ENCODE data around the gene NPC1L1.

NPC1L1 gene

DNA sequence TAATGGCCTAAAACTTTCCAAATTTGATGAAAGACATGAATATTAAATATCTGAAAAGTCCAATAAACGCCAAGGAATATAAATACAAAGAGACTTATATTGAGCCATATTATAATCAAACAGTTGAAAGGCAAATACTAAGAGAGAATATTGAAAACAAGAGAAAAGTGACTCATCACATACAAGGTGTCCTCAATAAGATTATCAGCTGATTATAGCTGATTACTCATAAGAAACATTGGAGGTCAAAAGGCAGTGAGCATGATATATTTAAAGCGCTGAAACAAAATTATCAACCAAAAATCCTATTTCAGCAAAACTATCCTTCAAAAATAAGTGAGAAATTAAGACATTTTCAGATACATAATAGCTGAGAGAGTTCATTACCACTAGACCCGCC is 7.8 kb upstream of the NPC1L1 start:
- no peaks in the 10 kb centered on the region for H3K4me1 ChIP-seq (ENCODE audit: control insufficient read depth in 2 of 2, insufficient read depth in 2 of 2, low read length in 2 of 2)
- no peak overlapping the region for H3K4me3 ChIP-seq (ENCODE audit: low read length in 2 of 2)

DNA sequence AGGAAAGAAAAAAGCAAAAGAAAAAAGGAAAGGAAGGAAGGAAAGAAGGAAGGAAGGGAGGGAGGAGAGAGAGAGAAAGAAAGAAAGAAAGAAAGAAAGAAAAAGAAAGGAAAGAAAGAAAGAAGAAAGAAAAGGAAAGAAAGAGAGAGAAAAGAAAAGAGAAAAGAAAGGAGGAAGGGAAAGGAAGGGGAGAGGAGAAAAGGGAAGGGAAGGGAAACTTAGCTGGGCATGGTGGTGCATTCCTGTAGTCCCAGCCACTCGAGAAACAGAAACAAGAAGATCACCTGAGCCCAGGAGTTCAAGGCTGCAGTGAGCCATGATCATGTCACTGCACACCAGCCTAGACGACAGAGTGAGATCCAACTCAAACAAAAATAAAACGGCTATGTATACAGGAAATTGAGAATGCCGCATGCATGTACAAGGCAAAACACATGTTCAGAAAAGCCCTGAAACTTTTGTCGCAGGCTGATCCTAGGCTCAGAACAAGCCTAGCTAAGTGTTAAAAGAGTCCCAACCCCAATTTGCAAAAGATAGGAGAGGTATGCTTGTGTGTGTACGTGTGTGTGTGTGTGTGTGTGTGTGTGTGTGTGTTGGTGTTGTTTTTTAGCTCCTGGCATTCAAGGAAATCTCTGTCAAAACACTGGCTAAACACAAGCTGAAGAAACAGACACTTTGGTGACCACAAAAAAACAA is 6.6 kb upstream of the NPC1L1 start:
- H3K27me3 ChIP-seq (ENCODE audit: control insufficient read depth in 2 of 2, insufficient read depth in 2 of 2, low read length in 2 of 2), result no peaks in the 10 kb centered on the region
- H3K4me3 ChIP-seq (ENCODE audit: low read length in 2 of 2), result no peak overlapping the region
- H3K36me3 ChIP-seq (ENCODE audit: control insufficient read depth in 2 of 2, insufficient read depth in 2 of 2, low read length in 2 of 2), result no peaks in the 10 kb centered on the region
- H3K9ac ChIP-seq (ENCODE audit: low read depth in 1 of 2, low read length in 2 of 2), result peak overlapping the region in 1 of 2 donors; percentile 18
- H3K27ac ChIP-seq (ENCODE audit: low read depth in 2 of 2, low read length in 2 of 2), result no peak overlapping the region
- H3K4me1 ChIP-seq (ENCODE audit: control insufficient read depth in 2 of 2, insufficient read depth in 2 of 2, low read length in 2 of 2), result no peaks in the 10 kb centered on the region
- H3K9me3 ChIP-seq (ENCODE audit: control insufficient read depth in 2 of 2, low read length in 2 of 2), result no peaks in the 10 kb centered on the region

More for the DNA sequence above, 7.8 kb upstream of the NPC1L1 start:
- Histone ChIP-seq H3K27me3 (ENCODE audit: control insufficient read depth in 2 of 2, insufficient read depth in 2 of 2, low read length in 2 of 2) (no peaks in the 10 kb centered on the region), H3K27ac (ENCODE audit: low read depth in 2 of 2, low read length in 2 of 2) (no peak overlapping the region), H3K9ac (ENCODE audit: low read depth in 1 of 2, low read length in 2 of 2) (no peak overlapping the region), H3K9me3 (ENCODE audit: control insufficient read depth in 2 of 2, low read length in 2 of 2) (no peaks in the 10 kb centered on the region), H3K36me3 (ENCODE audit: control insufficient read depth in 2 of 2, insufficient read depth in 2 of 2, low read length in 2 of 2) (no peaks in the 10 kb centered on the region)

- Histone ChIP-seq H3K27ac (ENCODE audit: low read depth in 2 of 2, low read length in 2 of 2) (no peak overlapping the region), H3K9me3 (ENCODE audit: control insufficient read depth in 2 of 2, low read length in 2 of 2) (no peaks in the 10 kb centered on the region), H3K27me3 (ENCODE audit: control insufficient read depth in 2 of 2, insufficient read depth in 2 of 2, low read length in 2 of 2) (no peaks in the 10 kb centered on the region), H3K4me3 (ENCODE audit: low read length in 2 of 2) (no peak overlapping the region), H3K4me1 (ENCODE audit: control insufficient read depth in 2 of 2, insufficient read depth in 2 of 2, low read length in 2 of 2) (no peaks in the 10 kb centered on the region), H3K36me3 (ENCODE audit: control insufficient read depth in 2 of 2, insufficient read depth in 2 of 2, low read length in 2 of 2) (no peaks in the 10 kb centered on the region), H3K9ac (ENCODE audit: low read depth in 1 of 2, low read length in 2 of 2) (no peak overlapping the region)
Measured at GRCh38 chr7:44541876-44542610, 913 bp upstream of the NPC1L1 start.

DNA sequence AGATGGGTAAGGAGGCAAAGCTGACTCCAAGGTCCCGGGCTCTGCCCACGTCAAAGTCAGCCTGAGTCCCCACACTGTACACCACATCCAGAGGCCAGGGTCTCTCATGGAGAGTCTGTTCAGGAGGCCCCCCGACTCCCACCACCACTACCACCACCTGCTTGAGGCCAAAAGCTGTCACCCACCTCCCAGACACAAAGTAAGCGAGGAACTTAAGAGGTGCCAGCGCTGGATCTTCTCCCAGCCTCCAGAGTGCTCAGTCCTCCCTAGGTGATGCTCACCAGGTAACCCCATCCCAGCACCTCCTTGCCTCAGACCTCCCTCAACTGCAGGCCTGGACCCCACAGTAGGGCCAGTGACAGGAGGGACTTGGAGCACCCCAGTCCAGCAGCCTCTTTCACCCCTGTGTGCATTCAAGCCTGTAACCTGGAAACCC is 520 bp downstream of the NPC1L1 start:
- H3K36me3 ChIP-seq (ENCODE audit: control insufficient read depth in 2 of 2, insufficient read depth in 2 of 2, low read length in 2 of 2), result no peaks in the 10 kb centered on the region
- no peak overlapping the region for H3K4me3 ChIP-seq (ENCODE audit: low read length in 2 of 2)
- no peaks in the 10 kb centered on the region for H3K27me3 ChIP-seq (ENCODE audit: control insufficient read depth in 2 of 2, insufficient read depth in 2 of 2, low read length in 2 of 2)
- H3K4me1 ChIP-seq (ENCODE audit: control insufficient read depth in 2 of 2, insufficient read depth in 2 of 2, low read length in 2 of 2), result no peaks in the 10 kb centered on the region
- H3K9me3 ChIP-seq (ENCODE audit: control insufficient read depth in 2 of 2, low read length in 2 of 2), result no peaks in the 10 kb centered on the region
- no peak overlapping the region for H3K9ac ChIP-seq (ENCODE audit: low read depth in 1 of 2, low read length in 2 of 2)
- no peak overlapping the region for H3K27ac ChIP-seq (ENCODE audit: low read depth in 2 of 2, low read length in 2 of 2)

- H3K27ac ChIP-seq (ENCODE audit: low read depth in 2 of 2, low read length in 2 of 2), result no peak overlapping the region
- H3K4me1 ChIP-seq (ENCODE audit: control insufficient read depth in 2 of 2, insufficient read depth in 2 of 2, low read length in 2 of 2), result no peaks in the 10 kb centered on the region
- H3K9me3 ChIP-seq (ENCODE audit: control insufficient read depth in 2 of 2, low read length in 2 of 2), result no peaks in the 10 kb centered on the region
- H3K4me3 ChIP-seq (ENCODE audit: low read length in 2 of 2), result no peak overlapping the region
- no peaks in the 10 kb centered on the region for H3K36me3 ChIP-seq (ENCODE audit: control insufficient read depth in 2 of 2, insufficient read depth in 2 of 2, low read length in 2 of 2)
- no peak overlapping the region for H3K9ac ChIP-seq (ENCODE audit: low read depth in 1 of 2, low read length in 2 of 2)
- H3K27me3 ChIP-seq (ENCODE audit: control insufficient read depth in 2 of 2, insufficient read depth in 2 of 2, low read length in 2 of 2), result no peaks in the 10 kb centered on the region
Measured at GRCh38 chr7:44539669-44540506, 1.2 kb downstream of the NPC1L1 start.

GRCh38 chr7:44538798-44539668 is 2.1 kb downstream of the NPC1L1 start:
- no peak overlapping the region for H3K9ac ChIP-seq (ENCODE audit: low read depth in 1 of 2, low read length in 2 of 2)
- no peak overlapping the region for H3K4me3 ChIP-seq (ENCODE audit: low read length in 2 of 2)
- no peaks in the 10 kb centered on the region for H3K4me1 ChIP-seq (ENCODE audit: control insufficient read depth in 2 of 2, insufficient read depth in 2 of 2, low read length in 2 of 2)
- H3K9me3 ChIP-seq (ENCODE audit: control insufficient read depth in 2 of 2, low read length in 2 of 2), result no peaks in the 10 kb centered on the region
- H3K36me3 ChIP-seq (ENCODE audit: control insufficient read depth in 2 of 2, insufficient read depth in 2 of 2, low read length in 2 of 2), result no peaks in the 10 kb centered on the region
- no peaks in the 10 kb centered on the region for H3K27me3 ChIP-seq (ENCODE audit: control insufficient read depth in 2 of 2, insufficient read depth in 2 of 2, low read length in 2 of 2)
- H3K27ac ChIP-seq (ENCODE audit: low read depth in 2 of 2, low read length in 2 of 2), result no peak overlapping the region

GRCh38 chr7:44538093-44538797 is 2.9 kb downstream of the NPC1L1 start:
- Histone ChIP-seq H3K9ac (ENCODE audit: low read depth in 1 of 2, low read length in 2 of 2) (no peak overlapping the region), H3K4me1 (ENCODE audit: control insufficient read depth in 2 of 2, insufficient read depth in 2 of 2, low read length in 2 of 2) (peaks cover 0 to 2% of the 10 kb centered on the region in 2 donors), H3K9me3 (ENCODE audit: control insufficient read depth in 2 of 2, low read length in 2 of 2) (no peaks in the 10 kb centered on the region), H3K4me3 (ENCODE audit: low read length in 2 of 2) (no peak overlapping the region), H3K27ac (ENCODE audit: low read depth in 2 of 2, low read length in 2 of 2) (no peak overlapping the region), H3K27me3 (ENCODE audit: control insufficient read depth in 2 of 2, insufficient read depth in 2 of 2, low read length in 2 of 2) (no peaks in the 10 kb centered on the region), H3K36me3 (ENCODE audit: control insufficient read depth in 2 of 2, insufficient read depth in 2 of 2, low read length in 2 of 2) (no peaks in the 10 kb centered on the region)

GRCh38 chr7:44537442-44537841 is 3.7 kb downstream of the NPC1L1 start:
- no peak overlapping the region for H3K9ac ChIP-seq (ENCODE audit: low read depth in 1 of 2, low read length in 2 of 2)
- H3K9me3 ChIP-seq (ENCODE audit: control insufficient read depth in 2 of 2, low read length in 2 of 2), result no peaks in the 10 kb centered on the region
- no peaks in the 10 kb centered on the region for H3K36me3 ChIP-seq (ENCODE audit: control insufficient read depth in 2 of 2, insufficient read depth in 2 of 2, low read length in 2 of 2)
- no peak overlapping the region for H3K27ac ChIP-seq (ENCODE audit: low read depth in 2 of 2, low read length in 2 of 2)
- no peak overlapping the region for H3K4me3 ChIP-seq (ENCODE audit: low read length in 2 of 2)
- H3K4me1 ChIP-seq (ENCODE audit: control insufficient read depth in 2 of 2, insufficient read depth in 2 of 2, low read length in 2 of 2), result peaks cover 0 to 2% of the 10 kb centered on the region in 2 donors
- no peaks in the 10 kb centered on the region for H3K27me3 ChIP-seq (ENCODE audit: control insufficient read depth in 2 of 2, insufficient read depth in 2 of 2, low read length in 2 of 2)

DNA sequence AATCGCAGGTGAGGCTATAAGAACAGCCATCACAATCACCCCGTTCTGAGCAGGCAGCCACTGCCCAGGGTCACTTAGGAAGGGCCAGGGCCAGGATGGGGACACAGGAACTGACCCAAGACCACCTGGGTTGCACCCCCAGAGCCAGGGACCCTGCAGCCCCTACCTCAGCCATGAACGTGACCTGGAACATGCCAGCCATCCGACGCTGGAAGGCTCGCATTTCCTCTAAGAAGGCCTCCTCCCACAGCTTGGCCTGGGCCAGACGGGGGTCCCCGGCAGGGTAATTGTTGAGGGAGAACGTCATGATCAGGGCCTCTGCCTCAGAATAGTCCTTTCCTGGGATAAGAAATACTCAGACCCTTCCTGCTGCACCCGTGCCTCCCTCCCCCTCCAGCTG is 5.0 kb downstream of the NPC1L1 start:
- Histone ChIP-seq H3K4me3 (ENCODE audit: low read length in 2 of 2) (no peak overlapping the region), H3K9me3 (ENCODE audit: control insufficient read depth in 2 of 2, low read length in 2 of 2) (no peaks in the 10 kb centered on the region), H3K27me3 (ENCODE audit: control insufficient read depth in 2 of 2, insufficient read depth in 2 of 2, low read length in 2 of 2) (no peaks in the 10 kb centered on the region), H3K27ac (ENCODE audit: low read depth in 2 of 2, low read length in 2 of 2) (no peak overlapping the region), H3K4me1 (ENCODE audit: control insufficient read depth in 2 of 2, insufficient read depth in 2 of 2, low read length in 2 of 2) (peaks cover 0 to 2% of the 10 kb centered on the region in 2 donors), H3K36me3 (ENCODE audit: control insufficient read depth in 2 of 2, insufficient read depth in 2 of 2, low read length in 2 of 2) (no peaks in the 10 kb centered on the region), H3K9ac (ENCODE audit: low read depth in 1 of 2, low read length in 2 of 2) (no peak overlapping the region)

All from mucosa of rectum (tissue), 2 donors.